Glomerular endothelial cell (primary cell): ENCODE measurements around the gene TANC1. TPM values are rescaled to one million over a fixed set of nuclear protein-coding genes. Genes with fewer than 3 reads are reported as not detected.
"Not testable (repeated sequence)": the region's sequence is repeated elsewhere in the genome, so short reads cannot be mapped to it uniquely, and the experiment has no call there.

Experiments
- DNase-seq: peaks from one replicate; pipeline ENCODE4 v3.0.0-alpha.2; 2011; ENCODE audit warnings: low read depth, low spot score; ENCODE audit errors: extremely low read depth
- total RNA-seq: library from RNA; depleted of rRNA; stranded (reverse); fragments of >200 nt; gene quantifications from 2 replicates; pipeline ENCODE4 v1.2.3, GENCODE V29; 2015

TANC1 gene
- total RNA-seq, 1 donor from 2014 or later: 103 TPM

DNA sequence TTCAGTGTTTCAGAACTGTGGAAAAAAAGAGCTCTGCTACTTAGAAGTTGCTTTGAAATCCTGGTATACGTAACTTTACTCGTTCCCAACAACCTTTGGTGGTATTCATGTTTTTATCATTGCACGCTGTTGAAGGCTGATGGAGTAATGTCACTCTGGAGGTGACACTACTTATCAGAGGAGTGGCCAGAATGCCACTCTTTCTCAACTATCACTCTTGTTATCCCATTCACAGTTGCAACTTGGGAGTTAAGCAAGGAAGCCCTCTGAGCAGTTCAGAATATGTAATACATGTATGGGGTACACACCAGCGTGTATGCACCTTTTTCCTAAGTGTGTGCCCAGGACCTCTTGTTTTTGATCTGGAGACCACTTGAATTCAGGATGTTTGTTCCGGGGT lies 53.6 kb downstream of the TANC1 start:
- no peak for DNase-seq

- no peak for DNase-seq
These were observed 57.7 kb downstream of the TANC1 start for GRCh38 chr2:159026170-159026569.

GRCh38 chr2:159028776-159029175 lies 60.3 kb downstream of the TANC1 start:
- DNase-seq: no peak

GRCh38 chr2:159029936-159030335 lies 61.5 kb downstream of the TANC1 start:
- DNase-seq: no peak

GRCh38 chr2:159030674-159031380 lies 62.4 kb downstream of the TANC1 start:
- no peak for DNase-seq

DNA sequence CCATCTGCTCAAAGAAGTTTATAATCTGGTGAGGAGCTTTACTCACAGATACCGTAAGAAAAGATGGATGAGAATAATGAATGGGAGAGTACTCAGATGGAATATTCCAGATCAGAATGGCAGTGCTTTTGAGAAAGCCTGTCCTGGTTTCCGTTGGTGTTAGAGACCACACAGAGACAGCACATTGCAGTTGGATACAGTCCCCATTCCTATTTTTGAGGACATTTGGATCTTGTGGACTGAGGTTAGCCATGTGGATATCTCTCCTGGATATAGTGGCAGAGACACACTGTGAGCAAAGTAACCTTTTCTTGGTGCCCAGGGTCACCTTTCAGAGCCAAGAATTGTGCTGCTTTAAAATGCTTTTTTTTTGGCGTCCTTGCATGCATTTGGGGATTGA lies 63.7 kb downstream of the TANC1 start:
- no peak for DNase-seq

GRCh38 chr2:159032580-159032979 lies 64.1 kb downstream of the TANC1 start:
- DNase-seq: no peak

DNA sequence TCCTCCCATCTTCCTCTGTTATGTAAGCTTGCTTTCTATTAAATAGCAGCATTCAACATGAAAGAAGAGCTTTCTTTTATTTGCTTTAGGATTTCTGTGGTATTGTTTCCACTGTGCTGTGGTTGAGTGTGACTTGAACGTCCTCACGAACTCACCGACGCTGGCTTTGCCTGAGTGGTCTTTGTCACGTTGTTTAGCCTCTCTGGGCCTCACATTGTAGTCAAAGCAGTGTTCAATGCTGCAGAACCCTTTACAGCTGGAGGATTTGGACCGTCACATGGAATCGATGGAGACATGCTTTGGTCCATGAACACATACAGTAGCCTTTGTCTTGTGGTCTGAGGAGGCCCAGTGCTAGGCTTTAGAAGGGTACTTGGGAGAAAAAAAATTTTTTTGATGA lies 66.3 kb downstream of the TANC1 start:
- no peak for DNase-seq

DNA sequence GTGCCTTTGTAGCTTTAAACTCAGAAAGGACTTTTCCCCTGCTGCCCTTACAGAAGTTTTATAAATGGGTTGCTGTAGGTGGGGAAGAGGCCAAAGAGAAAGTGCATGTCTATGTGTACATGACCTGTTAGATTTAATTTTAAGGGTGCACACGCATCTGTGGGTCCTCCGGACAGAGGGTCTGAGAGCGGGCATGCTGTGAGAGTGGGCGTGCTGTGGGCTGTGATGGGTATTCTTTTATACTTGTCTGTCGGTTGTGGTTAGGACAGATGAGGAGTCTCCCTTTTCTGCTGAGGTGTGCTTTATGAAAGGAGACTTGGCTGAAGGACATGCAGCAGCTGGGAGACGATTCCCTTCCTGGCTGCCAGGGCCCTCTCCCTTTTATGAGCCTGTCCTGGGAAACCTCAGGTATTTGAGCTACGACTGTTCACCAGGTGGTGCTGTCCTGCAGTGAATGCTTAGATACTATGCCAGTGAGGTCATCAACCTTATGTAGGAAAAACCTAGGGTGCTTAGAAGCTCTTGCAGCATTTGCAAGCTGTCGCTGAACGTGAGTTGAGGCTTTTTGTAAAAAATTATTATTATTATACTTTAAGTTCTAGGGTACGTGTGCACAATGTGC lies 67.5 kb downstream of the TANC1 start:
- no peak for DNase-seq

GRCh38 chr2:159036461-159036860 lies 68.0 kb downstream of the TANC1 start:
- not testable (repeated sequence) for DNase-seq

GRCh38 chr2:159041328-159041727 lies 72.9 kb downstream of the TANC1 start:
- not testable (repeated sequence) for DNase-seq

- DNase-seq: no peak
These were observed 73.8 kb downstream of the TANC1 start for GRCh38 chr2:159042115-159042850.

DNA sequence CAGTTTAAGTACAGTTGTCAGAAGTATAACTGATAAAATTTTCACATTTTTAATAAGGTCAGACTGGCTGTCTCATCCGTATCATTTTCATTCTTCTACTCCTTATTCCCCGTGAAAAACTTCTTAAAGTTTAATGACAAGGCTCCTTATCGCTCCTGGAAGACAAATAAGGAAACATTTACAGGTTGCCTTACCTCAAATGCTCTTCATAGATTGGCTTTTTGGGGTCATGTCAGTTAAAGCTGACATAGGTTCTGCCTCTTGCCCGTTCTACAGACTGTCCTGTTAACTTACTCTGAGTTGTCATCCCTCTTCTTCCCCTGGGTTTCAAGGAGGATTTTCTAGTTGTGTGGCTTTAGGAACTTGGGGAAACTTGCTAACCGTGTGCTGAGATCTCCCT lies 75.3 kb downstream of the TANC1 start:
- no peak for DNase-seq

DNA sequence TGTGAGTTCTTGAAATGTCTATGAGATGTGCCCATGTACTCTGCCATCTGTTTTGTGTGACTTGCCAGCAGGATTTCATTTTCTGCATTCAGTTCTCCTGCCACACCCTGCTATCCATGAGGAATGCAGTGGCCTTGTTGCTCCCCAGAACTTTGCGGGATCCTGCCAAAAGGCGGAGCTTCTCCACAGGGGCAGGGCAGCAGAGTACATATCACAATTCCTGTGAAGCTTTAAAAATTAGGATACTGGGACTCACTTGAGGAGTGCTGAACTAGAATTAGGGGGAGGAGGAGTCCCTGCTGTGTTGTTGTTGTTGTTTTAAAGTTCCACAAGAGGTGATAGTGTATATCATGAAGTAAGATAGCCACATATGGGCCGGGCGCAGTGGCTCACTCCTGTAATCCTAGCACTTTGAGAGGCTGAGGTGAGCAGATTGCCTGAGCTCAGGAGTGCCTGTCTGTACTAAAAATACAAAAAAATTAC lies 76.4 kb downstream of the TANC1 start:
- no peak for DNase-seq

- DNase-seq: no peak
These were observed 77.4 kb downstream of the TANC1 start for GRCh38 chr2:159045545-159046454.

DNA sequence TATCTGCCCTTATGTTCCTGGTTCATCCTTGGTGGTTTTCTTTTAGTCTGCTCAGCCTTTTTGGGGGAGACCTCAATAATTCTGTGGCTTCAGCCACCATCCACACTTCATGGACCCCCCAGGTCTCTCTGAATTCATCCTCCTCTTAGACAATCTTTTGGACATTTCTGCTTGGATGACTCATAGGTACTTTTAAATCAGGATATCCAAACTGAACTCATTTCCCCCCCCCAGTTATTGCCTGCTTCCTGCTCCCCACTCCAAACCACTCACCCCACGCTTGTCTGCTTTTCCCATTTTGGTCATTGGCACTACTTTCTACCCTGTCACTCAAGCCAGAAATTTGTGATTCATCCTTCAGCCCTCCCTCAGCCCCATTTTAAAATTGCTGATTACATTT lies 78.5 kb downstream of the TANC1 start:
- DNase-seq: no peak

DNA sequence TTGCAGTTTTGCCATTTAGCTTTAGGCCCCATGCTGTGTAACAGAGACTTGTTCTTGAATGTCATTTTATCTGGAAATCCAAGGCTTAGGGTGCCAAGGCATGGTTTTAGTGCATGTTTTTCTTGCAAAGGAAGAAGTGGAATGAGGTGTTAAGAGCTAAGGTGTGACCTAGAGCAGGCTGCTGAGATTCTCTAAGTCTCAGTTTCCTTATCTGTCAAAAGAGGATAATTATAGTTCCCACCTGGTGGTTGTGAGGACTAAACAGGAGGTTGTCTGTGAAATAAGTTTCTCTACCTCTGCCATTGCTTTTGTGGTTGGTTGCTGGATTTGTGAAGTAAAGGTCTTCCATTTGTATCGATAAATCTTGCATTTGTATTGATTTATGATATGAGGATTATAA lies 82.0 kb downstream of the TANC1 start:
- DNase-seq: no peak

DNA sequence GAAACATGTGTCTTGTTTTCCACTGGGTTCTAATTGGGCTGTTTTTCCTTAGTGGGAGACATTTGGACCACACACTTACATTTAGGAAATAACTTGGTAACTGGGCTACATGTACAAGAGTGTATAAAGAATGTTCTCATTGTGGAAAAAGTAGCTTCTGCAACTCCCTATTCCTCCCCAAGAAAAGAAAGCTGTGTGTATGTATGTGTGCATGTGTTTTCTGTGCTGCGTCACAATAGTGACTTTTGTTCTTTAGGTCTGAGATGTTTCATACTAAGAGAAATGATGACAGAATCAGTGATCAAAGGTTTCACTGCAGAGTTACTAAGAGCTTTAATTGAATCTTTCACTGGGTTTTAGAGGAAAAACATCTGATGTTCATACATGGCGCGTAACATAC lies 82.7 kb downstream of the TANC1 start:
- no peak for DNase-seq

GRCh38 chr2:159051661-159052060 lies 83.2 kb downstream of the TANC1 start:
- DNase-seq: no peak

GRCh38 chr2:159052157-159052601 lies 83.7 kb downstream of the TANC1 start:
- no peak for DNase-seq
